Anterior cingulate cortex (tissue), 58 donors: ENCODE data around the gene PDZD2.
A peak's percentile ranks its signal among the peaks of the same experiment; 100 is the strongest.
"Not testable (repeated sequence)": the region's sequence is repeated elsewhere in the genome, so short reads cannot be mapped to it uniquely, and the experiment has no call there.

Source experiments
- DNase-seq, 58 donors: peaks; one replicate each; lab custom pipeline; 2025; lab: John Stamatoyannopoulos, UW

PDZD2 gene

GRCh38 chr5:32044939-32045338 is 406.0 kb downstream of the PDZD2 start:
- no peak for DNase-seq

- DNase-seq = no peak
These were observed 408.1 kb downstream of the PDZD2 start for GRCh38 chr5:32047056-32047455.

GRCh38 chr5:32051796-32052195 is 412.9 kb downstream of the PDZD2 start:
- no peak for DNase-seq

- no peak for DNase-seq
These were observed 417.2 kb downstream of the PDZD2 start for GRCh38 chr5:32055891-32056866.

- no peak for DNase-seq
These were observed 418.5 kb downstream of the PDZD2 start for GRCh38 chr5:32057187-32058096.

- no peak for DNase-seq
These were observed 419.2 kb downstream of the PDZD2 start for GRCh38 chr5:32058101-32058500.

- DNase-seq = no peak
These were observed 420.1 kb downstream of the PDZD2 start for GRCh38 chr5:32058997-32059396.

- DNase-seq = no peak
These were observed 421.0 kb downstream of the PDZD2 start for GRCh38 chr5:32059761-32060530.

- DNase-seq = no peak
These were observed 422.3 kb downstream of the PDZD2 start for GRCh38 chr5:32061236-32061635.

GRCh38 chr5:32066448-32066847 is 427.5 kb downstream of the PDZD2 start:
- no peak for DNase-seq

GRCh38 chr5:32067774-32068470 is 429.0 kb downstream of the PDZD2 start:
- DNase-seq = no peak

- no peak for DNase-seq
These were observed 429.6 kb downstream of the PDZD2 start for GRCh38 chr5:32068561-32068960.

GRCh38 chr5:32069396-32069795 is 430.5 kb downstream of the PDZD2 start:
- DNase-seq = no peak

- DNase-seq = no peak
These were observed 432.5 kb downstream of the PDZD2 start for GRCh38 chr5:32071351-32071944.

- no peak for DNase-seq
These were observed 433.1 kb downstream of the PDZD2 start for GRCh38 chr5:32072054-32072453.

- no peak for DNase-seq
These were observed 435.5 kb downstream of the PDZD2 start for GRCh38 chr5:32074401-32074800.

GRCh38 chr5:32076699-32077695 is 438.1 kb downstream of the PDZD2 start:
- peak in 17 of 58 donors; percentile 7 to 57 (median 33) for DNase-seq

GRCh38 chr5:32078855-32079254 is 439.9 kb downstream of the PDZD2 start:
- DNase-seq = not testable (repeated sequence)
